GM13977 (cell line): ENCODE data around the gene ATP11A.

Experiments used
- DNase-seq: peaks from one replicate; pipeline ENCODE4 v3.0.0; 2012; ENCODE audit warnings: low spot score
- in situ Hi-C: fragments of 300-500 bp; cut with MboI; formaldehyde crosslinking; loops from one replicate; pipeline ENCODE4 v1.12.0; 2022; ENCODE audit warnings: low sequenced_read_pairs, low pct_unique_long_range_greater_than_20kb, mixed read lengths, inconsistent platforms; ENCODE audit not compliant: unreplicated experiment
- TF ChIP-seq, protein P1 (sequence below): IDR thresholded peaks from 2 replicates; pipeline ENCODE4 v1.5.1; 2012; ENCODE audit warnings: mild to moderate bottlenecking, control low read depth; ENCODE audit not compliant: insufficient read depth; ENCODE audit errors: extremely low read depth, missing control alignments

Gene ATP11A

DNA sequence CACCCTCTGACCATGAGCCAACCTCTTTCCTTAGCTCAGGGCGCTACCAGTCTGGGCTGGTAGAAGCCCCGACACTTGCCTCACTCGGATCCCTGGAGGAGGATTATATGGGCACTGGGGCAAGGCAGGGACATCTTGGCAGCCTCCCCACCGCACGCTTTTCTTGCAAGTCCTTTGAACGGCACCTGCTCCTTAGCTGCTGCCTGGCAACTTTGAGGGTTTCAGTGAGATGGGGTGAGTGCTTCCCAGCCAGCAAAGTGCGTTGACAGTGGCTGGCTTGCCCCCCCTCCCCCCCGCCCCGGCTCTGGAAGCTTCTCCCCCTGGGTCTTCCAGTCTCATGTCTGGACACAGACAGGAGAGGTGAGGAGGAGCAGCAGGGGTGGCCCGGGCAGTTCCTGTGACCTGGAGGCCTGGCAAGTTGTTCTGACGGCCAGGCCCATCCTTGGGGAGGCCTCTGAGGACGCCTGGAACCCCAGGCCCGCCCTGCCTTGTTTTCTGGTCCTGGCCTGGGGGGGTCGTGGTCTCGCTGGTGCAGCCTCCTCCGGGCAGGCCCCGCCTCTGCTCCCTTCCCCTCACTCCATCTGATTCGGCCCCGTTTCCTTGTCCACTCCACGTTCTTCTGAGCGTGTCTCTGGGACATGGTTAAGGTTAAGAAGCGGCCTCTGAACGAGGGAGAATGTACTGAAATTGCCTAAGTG lies 75.2 kb downstream of the ATP11A start:
- TF ChIP-seq, protein P1, sequence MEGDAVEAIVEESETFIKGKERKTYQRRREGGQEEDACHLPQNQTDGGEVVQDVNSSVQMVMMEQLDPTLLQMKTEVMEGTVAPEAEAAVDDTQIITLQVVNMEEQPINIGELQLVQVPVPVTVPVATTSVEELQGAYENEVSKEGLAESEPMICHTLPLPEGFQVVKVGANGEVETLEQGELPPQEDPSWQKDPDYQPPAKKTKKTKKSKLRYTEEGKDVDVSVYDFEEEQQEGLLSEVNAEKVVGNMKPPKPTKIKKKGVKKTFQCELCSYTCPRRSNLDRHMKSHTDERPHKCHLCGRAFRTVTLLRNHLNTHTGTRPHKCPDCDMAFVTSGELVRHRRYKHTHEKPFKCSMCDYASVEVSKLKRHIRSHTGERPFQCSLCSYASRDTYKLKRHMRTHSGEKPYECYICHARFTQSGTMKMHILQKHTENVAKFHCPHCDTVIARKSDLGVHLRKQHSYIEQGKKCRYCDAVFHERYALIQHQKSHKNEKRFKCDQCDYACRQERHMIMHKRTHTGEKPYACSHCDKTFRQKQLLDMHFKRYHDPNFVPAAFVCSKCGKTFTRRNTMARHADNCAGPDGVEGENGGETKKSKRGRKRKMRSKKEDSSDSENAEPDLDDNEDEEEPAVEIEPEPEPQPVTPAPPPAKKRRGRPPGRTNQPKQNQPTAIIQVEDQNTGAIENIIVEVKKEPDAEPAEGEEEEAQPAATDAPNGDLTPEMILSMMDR = no peak
- DNase-seq = no peak
- in situ Hi-C loops = no loop called here

DNA sequence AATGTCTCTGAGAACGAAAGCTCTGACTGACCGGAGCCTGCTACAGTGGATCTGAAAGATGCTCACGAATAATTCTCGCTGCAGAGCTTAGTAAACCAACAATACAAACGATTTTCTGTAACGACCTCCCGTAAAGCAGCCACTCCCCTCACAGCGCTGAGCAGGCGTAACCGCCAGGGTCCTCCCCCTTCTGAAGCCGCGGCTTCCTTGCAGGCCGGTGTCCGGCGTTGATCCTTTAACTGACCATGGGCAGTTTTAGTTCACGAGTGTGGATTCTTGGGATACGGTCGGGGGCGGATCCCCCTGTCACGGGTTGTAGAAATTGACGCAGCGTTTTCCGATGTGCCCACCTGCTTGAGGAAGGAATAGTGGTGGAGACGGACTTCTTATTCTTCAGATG lies 75.9 kb downstream of the ATP11A start:
- DNase-seq = no peak
- TF ChIP-seq, protein P1 = no peak
- in situ Hi-C loops = no loop called here

DNA sequence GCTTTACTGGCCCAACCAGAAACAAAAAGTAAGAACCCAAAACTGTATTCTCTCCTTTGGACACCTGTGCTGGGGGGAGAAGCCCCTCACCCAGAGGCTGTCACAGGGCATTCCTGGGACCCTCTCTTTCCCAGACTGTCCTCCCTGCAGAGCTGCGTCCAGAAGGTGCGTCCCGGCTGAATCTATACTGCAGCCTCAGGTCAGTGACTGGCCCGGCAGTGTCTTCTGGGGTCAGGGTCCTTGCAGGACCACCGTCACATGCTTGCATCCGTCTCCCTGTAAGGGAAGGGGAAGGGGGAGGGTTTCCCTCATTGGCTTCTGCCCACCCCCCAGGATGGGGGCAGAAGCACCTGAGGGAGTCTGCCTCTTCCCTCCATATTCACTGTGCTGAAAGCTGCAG lies 76.5 kb downstream of the ATP11A start:
- no peak for DNase-seq
- in situ Hi-C loops = no loop called here

DNA sequence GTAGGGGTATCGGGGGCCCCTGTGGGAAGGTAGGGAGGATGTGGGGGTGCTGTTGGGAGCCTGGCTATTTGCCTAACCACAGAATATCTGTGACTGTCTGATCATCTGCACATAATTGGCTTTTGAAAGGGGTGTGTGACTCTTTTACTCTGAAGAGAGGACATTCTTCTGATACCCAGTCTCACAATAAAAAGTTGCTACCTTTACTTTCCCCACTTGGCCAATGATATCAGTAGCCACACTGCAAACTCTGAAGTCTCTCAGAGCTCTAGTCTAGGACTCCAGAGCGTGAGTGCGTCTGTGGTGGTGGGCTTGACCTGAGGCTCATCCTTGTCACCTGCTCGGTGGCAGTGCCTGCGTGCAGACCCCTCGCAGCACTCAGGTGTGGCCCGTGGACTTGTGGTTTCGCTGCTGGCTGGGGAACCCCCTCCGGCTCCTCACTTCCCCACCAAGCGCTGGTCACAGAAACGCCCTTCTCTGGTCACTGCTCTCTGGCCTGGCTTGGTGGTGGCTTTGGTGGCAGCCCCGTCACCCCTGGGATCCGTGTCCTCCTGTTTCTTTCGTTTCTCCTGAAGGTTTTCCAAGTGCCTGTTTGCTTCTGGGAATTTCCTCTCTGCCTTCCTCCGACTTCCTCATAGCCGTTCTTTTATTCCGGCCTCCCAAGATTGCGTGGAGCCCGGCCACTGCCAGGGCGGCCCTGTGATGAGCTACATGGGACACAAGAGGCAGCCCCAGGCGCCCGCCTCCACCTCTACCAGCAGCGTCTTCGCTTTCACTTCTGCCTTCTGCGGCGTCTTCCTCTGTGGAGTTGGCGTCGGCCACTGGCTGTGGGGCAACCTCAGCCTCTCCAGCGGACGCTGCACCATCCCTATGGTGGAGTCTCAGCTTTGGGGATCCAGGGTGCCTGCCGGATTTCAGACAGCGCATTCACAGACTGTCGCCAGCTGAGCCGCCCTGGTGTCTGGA lies 78.0 kb downstream of the ATP11A start:
- TF ChIP-seq, protein P1 = no peak
- peak; percentile 75 for DNase-seq
- in situ Hi-C loops = no loop called here

More for the DNA sequence above, 76.5 kb downstream of the ATP11A start:
- TF ChIP-seq, protein P1 = no peak

DNA sequence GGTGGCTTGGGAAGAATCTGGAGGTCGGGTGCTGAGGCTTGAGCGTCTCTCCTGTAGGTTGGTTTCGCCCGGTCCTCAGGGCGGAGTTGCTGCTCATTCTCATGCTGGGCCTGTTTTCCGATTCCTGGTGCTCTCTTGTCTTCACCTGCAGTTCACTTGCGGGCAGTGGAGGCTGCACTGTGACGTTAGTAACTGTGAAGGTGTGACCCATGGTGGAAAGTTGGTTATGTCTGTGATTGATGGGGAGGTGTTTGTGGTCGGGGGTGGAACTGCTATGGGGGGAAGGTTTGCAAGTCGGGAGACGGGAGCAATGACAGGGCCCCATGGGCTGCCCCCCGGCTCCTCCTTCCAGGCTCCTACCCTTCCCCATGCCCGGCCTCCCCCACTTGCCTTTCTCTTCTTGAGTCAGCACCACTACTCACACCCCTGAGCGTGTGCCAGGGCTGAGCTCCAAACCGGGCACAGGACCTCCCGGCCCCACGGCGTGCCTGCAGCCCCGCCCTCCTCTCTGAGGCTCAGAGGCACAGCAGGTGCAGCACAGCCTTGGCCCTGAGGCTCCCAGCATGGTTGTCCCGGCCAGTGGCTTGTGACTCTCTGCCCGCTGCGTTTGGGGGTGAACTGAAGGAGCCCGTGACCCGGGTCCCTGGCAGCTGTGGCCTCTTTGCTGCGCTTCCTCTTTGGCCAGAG lies 79.1 kb downstream of the ATP11A start:
- TF ChIP-seq, protein P1 = no peak
- DNase-seq = no peak
- in situ Hi-C loops = no loop called here

DNA sequence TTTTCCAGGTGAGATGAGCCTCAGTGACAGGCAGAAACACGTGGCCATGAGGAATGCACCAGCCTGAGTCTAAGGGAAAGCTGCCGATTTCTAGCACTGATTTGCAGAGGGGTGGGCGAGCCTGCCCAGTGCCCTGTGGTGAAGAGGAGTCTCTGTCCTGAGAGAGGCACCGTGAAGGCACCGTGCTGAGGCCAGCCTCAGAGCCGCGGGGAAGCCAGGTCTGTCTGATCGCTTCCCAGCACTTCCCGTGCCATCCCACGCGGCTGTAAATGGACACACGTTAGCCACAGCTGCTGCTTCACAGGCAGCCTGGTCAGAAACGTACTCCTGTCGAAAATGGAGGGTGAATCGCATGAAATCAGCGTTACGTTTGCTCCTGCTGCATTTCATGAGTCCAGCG lies 79.8 kb downstream of the ATP11A start:
- DNase-seq = no peak
- in situ Hi-C loops = no loop called here
- TF ChIP-seq, protein P1 = no peak
